NCI-H1694 (cell line): ENCODE measurements around the gene CIAO2A.
"Not testable (repeated sequence)": the region's sequence is repeated elsewhere in the genome, so short reads cannot be mapped to it uniquely, and the experiment has no call there.

ENCODE experiments used
- DNase-seq: peaks from one replicate; lab custom pipeline; 2025; lab: John Stamatoyannopoulos, UW

CIAO2A gene

GRCh38 chr15:64111679-64112050 is 18.0 kb upstream of the CIAO2A start:
- no peak for DNase-seq

GRCh38 chr15:64110950-64111678 is 17.5 kb upstream of the CIAO2A start:
- DNase-seq = no peak

- not testable (repeated sequence) for DNase-seq
Measured at GRCh38 chr15:64110108-64110701, 16.6 kb upstream of the CIAO2A start.

- no peak for DNase-seq
Measured at GRCh38 chr15:64107337-64107736, 13.7 kb upstream of the CIAO2A start.

- no peak for DNase-seq
Measured at GRCh38 chr15:64105113-64105704, 11.6 kb upstream of the CIAO2A start.

GRCh38 chr15:64102497-64102896 is 8.9 kb upstream of the CIAO2A start:
- DNase-seq = no peak

GRCh38 chr15:64100958-64101357 is 7.3 kb upstream of the CIAO2A start:
- no peak for DNase-seq

GRCh38 chr15:64099379-64099778 is 5.7 kb upstream of the CIAO2A start:
- DNase-seq = no peak

GRCh38 chr15:64096668-64097384 is 3.2 kb upstream of the CIAO2A start:
- no peak for DNase-seq

GRCh38 chr15:64095795-64096667 is 2.4 kb upstream of the CIAO2A start, which contains the start of gene SNX1:
Gene SNX1 (plus strand): TSS chr15:64095982. CDS start chr15:64096014, 32 bp downstream.
- peak; percentile 70 for DNase-seq

GRCh38 chr15:64095431-64095794 is 1.8 kb upstream of the CIAO2A start:
- DNase-seq = no peak

- no peak for DNase-seq
Measured at GRCh38 chr15:64092864-64093626, 593 bp downstream of the CIAO2A start.

GRCh38 chr15:64092075-64092820 is 1.4 kb downstream of the CIAO2A start:
- peak; percentile 8 for DNase-seq

GRCh38 chr15:64090527-64090926 is 3.1 kb downstream of the CIAO2A start:
- DNase-seq = no peak

GRCh38 chr15:64089543-64090280 is 3.9 kb downstream of the CIAO2A start:
- no peak for DNase-seq

- DNase-seq = no peak
Measured at GRCh38 chr15:64082757-64083156, 10.9 kb downstream of the CIAO2A start.

GRCh38 chr15:64073496-64073895 is 20.1 kb downstream of the CIAO2A start:
- not testable (repeated sequence) for DNase-seq

- DNase-seq = no peak
Measured at GRCh38 chr15:64072812-64073211, 20.8 kb downstream of the CIAO2A start.

- DNase-seq = no peak
Measured at GRCh38 chr15:64071931-64072765, 21.5 kb downstream of the CIAO2A start.
